ENCODE data around the gene PACS2.

The PACS2 gene

GRCh38 chr14:105414456-105415371, 100.2 kb downstream of the PACS2 start:
- no peak for DNase-seq

DNA sequence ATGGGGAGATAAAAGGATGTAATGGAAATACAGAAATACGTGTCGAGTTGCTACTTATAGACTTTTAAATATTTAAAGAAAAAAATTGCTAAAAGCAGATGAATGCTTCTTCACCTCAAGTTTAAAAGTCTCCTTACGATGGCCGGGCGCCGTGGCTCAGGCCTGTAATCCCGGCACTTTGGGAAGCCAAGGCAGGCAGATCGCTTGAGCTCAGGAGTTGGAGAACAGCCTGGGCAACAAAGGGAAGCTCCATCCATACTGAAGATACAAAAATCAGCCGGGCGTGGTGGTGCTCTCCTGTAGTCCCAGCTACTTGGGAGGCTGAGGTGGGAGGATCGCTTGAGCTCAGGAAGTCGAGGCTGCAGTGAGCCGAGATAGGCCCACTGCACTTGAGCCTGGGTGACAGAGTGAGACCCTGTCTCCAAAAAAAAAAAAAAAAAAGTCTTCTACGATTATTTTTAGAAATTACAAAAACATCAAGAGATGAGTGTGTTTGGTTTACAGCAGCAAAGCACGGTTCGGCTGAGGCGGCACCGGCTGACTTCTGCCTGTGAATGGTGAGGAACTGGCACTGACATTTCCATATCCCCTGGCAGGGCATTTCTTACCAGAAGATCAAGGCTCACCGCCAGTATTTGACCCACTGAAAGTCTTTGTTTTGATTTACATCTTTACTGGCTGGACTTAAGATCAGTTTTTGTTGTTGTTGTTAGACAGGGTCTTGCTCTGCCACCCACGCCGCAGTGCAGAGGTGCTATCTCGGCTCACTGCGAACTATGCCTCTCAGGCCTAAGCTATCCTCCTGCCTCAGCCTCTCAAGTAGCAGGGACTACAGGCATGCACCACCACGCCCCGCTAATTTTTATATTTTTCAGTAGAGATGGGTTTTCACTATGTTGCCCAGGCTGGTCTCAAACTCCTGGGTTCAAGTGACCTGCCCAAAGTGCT, 101.2 kb downstream of the PACS2 start:
- no peak for DNase-seq

- no peak for DNase-seq
Observed at GRCh38 chr14:105416671-105417070, 102.1 kb downstream of the PACS2 start.

DNA sequence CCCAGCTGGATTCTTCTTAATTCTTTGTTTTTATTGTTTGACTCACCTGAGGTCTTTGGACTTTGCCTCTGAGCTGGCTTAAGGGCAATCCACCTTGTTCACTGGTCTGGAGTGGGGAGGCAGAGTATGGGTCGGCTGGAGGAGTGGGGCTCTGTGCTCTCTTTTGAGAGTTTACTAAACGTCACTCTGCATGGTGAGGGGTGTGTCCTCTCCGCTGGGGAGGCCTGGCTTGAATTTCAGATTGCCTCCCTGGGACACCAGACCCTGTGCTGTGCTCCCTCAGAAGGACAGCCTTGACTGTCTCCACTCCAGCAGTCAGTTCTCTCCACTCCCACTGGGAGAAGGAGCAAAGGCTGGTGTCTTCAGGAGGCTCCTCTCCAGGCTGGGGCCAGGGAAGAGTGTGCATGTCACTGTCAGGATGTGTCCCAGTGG, 103.2 kb downstream of the PACS2 start:
- DNase-seq = no peak

- DNase-seq = no peak
Observed at GRCh38 chr14:105418269-105419194, 104.0 kb downstream of the PACS2 start.

DNA sequence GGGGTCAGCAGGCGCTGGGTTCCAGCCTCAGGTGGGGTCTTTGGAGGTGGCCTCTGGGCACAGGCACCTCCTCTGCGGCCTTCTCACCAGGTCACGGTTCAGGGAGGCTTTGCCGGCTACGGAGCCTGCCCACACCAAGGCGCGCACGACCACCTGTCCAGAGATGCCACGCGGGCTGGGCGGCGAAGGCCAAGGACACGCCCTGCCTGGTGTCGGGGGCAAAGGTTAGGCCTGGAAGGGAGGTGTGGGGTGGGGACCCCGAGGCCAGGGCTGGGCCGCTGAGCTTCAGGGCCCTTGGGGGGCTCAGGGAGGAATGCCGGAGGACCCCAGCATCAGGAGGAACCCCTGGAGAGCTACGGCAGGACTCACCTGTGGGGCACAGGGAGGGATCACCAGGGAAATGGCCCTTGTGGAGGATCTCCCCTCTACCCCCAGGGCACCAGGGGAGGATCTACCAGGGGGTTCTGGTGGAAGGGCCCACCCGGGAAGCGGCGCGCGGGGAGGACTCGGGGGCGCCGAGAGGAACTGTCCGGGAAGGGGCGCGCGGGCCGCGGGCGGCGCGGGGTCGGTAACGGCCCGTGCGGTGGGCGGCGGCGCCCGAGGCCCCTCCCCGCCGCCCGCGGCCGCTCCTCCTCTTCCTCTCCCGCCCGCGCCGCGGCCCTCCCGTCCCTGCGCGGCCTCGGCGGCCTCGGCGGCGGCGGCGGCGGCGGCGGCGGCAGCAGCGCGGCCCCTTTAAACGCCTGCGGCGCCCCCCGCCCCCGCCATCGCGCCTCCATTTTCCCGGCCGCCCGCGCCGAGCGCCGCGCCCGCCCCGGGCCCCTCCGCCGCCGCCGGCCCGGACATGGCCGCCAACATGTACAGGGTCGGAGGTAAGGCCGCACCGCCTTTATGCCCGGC, 104.9 kb downstream of the PACS2 start, which contains the start of gene MTA1:
MTA1 (plus strand) TSS at position 633 of the 897 bp plus-strand sequence; CDS start at position 842, 209 bp downstream.
- DNase-seq = no peak

DNA sequence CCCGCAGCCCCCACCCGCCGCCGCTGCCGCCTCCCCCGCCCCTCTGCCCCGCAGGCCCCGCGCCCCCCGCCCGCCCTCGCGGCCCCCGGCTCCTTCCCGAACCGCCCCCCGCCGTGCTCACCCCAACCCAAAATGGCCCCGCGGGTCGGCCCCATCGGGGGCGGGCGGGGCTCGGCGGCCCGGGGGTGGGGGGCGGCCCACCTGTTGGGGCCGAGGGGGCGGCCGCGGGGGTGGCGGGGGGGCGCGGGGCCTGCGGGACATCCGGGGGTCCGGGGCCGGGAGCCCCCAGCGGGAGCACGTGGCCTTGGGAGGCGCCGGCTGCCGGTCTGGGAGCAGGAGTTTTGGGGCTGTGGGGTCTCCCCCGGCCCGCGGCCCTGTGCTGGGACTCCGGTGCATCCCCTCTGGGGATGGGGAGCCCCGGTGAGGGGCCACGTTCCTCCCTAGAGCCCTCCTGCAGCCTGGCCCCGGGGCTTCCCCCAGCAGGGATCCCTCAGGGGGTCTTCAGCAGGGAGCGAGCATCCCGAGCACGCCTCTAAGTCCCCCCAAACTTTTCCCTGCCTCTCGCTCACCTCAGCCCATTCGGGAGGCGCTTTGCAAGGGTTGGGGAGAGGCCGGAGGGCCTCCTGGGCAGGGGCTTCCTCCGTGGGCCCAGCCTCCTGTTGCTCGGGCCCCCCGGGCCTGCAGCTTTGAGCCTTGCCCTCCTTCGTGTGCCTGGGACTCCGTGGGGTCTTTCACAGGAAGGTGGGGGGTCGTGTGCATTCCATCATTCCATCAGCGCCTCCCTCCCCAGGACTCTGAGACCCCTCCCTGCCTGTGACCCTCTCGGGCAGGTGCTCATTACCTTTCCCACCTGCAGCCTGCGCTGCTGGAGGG, 105.8 kb downstream of the PACS2 start:
- no peak for DNase-seq

- DNase-seq = no peak
Observed at GRCh38 chr14:105420974-105421674, 106.6 kb downstream of the PACS2 start.

GRCh38 chr14:105421723-105422615, 107.4 kb downstream of the PACS2 start:
- no peak for DNase-seq

- DNase-seq = no peak
Observed at GRCh38 chr14:105422695-105423487, 108.3 kb downstream of the PACS2 start.

DNA sequence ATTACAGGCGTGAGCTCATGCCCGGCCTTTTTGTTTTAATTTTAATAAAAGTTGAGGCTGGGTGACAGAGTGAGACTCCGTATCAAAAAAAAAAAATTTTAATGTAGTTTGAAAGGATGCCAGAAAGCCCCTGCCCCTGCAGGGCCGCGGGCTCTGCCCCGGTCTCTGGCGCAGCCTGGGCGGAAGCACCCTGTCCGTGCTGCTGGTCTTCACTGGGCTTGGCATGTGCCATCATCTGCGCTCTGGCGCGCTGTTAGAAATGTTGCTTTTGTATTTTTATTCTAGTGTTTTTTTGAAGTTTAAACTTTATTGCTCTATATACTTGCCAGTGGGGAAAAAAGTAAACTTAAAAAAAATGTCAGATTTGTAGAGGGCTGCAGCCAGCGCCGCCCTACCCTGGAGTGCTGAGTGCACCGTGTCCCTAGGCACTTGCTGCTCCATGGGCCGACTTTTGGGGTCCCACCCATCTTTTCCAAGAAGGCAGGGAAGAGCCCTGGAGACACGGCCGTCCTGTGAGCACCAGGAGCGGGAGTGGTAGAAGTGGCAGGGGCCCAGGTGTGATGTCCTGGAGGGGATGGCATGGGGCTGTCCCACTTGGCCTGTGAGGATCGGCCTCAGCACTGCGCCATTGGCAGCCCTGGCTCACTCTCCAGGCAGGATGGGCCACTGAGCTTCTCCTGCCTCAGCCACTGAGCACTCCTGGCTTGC, 109.1 kb downstream of the PACS2 start:
- DNase-seq = no peak

- no peak for DNase-seq
Observed at GRCh38 chr14:105424861-105425260, 110.3 kb downstream of the PACS2 start.

DNA sequence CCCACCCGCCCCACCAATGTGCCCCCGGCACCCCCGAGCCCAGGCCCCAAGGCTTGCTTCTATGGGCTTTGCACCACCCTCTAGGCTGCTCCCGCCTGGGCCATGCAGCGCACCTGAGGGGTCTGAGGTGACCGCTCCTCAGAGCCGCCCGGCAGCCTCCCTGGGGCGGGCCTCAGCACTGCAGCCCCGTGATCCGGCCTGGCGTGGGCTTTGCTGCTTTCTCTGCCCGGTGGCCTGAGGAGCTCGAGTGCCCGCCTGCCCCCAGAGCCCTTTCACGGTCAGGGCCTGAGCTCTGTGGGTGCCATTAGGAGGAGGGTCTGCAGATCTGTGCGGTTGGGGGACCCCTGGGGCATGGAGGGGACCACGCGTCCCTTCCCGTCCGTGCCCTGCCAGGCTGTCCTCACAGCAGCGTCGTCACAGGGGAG, 111.3 kb downstream of the PACS2 start:
- DNase-seq = no peak

GRCh38 chr14:105426416-105427130, 112.0 kb downstream of the PACS2 start:
- DNase-seq = no peak

DNA sequence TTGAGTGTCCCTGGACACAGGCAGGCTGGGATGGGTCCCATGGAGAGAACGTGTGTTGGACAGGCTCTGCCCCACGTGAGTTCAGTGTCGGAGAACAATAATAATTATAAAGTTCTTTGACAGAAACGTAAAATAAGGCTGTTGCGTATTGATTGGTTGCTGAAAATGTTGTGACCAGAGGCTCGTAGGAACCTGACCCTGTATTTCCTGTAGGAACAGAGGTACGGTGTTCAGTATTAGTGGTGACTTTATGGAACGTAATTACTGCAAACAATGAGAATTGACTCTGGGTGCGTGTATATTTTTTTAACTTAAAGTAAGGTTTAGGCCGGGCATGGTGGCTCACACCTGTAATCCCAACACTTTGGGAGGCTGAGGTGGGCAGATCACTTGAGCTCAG, 112.9 kb downstream of the PACS2 start:
- no peak for DNase-seq

DNA sequence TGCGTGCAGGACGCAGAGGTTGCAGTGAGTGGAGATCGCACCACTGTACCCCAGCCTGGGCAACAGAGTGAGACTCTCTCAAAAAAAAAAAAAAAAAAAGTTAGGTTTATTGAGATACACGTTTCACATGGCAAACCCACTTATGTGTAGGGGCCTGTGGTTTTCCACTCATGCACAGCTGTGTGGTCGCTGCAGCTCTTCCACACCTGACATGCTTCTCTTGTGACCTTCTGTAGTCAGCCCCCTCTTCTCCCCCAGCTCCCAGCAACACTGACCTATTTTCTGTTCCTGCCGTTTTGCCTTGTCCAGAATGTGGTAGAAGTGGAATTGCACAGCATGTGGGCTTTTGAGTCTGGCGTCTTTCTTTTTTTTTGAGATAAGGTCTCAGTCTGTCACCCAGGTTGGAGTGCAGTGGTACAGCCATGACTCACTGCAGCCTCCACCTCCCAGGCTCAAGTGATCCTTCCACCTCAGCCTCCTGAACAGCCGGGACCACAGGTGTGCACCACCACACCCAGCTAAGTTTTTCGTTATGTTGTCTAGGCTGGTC, 113.5 kb downstream of the PACS2 start:
- DNase-seq = no peak

Measured in NK-92 treated with Interleukin-12 subunit alpha and Interleukin-12 subunit beta, amount 100 ng/mL, for 24 hours (cell line).